WTC11 (cell line): ENCODE data around the gene GOLT1B.

Experiments used
- ATF6 ChIP-seq: sonication (generic); formaldehyde crosslinking; IDR thresholded peaks from 2 replicates; pipeline ENCODE4 v1.8.1; 2023; ENCODE audit warnings: mild to moderate bottlenecking, missing genetic modification reagents
- CBFB ChIP-seq: sonication (generic); formaldehyde crosslinking; IDR thresholded peaks from 2 replicates; pipeline ENCODE4 v1.8.1; 2022; ENCODE audit warnings: mild to moderate bottlenecking, low read depth, missing genetic modification reagents
- MLX ChIP-seq: sonication (generic); formaldehyde crosslinking; IDR thresholded peaks from 2 replicates; pipeline ENCODE4 v1.8.1; 2023; ENCODE audit warnings: mild to moderate bottlenecking, missing genetic modification reagents, moderate library complexity
- OVOL2 ChIP-seq: fragments of 250-450 bp; sonication (Bioruptor Pico); IDR thresholded peaks from 2 replicates; pipeline ENCODE4 v1.9.0; 2021; ENCODE audit warnings: mild to moderate bottlenecking, borderline replicate concordance
- PRRX2 ChIP-seq: fragments of 250-450 bp; sonication (Bioruptor Pico); IDR thresholded peaks from 2 replicates; pipeline ENCODE4 v1.8.0; 2021; ENCODE audit warnings: mild to moderate bottlenecking
- TEAD4 ChIP-seq: sonication (generic); formaldehyde crosslinking; IDR thresholded peaks from 2 replicates; pipeline ENCODE4 v1.8.0; 2022; ENCODE audit warnings: mild to moderate bottlenecking, missing genetic modification reagents
- TF ChIP-seq, protein P1 (sequence below): fragments of 200-600 bp; IDR thresholded peaks from 2 replicates; pipeline ENCODE4 v1.8.0; 2022; ENCODE audit warnings: antibody characterized with exemption
- TF ChIP-seq, protein P2 (sequence below): sonication (generic); formaldehyde crosslinking; IDR thresholded peaks from 2 replicates; pipeline ENCODE4 v1.8.1; 2023; ENCODE audit warnings: mild to moderate bottlenecking, moderate library complexity, missing genetic modification reagents

DNA sequence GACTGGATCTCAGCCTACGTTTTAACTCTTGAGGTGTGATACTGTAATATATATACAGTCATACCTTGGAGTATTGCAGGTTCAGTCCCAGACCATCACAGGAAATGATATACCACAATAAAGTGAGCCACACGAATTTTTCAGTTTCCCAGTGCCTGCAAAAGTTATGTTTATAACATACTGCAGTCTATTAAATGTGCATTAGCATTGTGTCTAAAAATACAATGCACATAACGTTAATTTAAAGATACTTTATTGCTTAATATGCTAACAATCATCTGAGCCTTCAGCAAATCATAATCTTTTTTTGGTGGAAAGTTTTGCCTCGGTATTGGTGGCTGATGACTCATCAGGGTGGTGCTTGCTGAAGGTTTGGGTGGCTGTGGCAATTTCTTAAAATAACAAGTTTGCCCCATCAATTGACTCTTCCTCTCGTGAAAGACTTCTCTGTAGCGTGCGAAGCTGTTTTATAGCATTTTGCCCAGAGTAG, 45.3 kb upstream of the GOLT1B start:
- TF ChIP-seq, protein P1, sequence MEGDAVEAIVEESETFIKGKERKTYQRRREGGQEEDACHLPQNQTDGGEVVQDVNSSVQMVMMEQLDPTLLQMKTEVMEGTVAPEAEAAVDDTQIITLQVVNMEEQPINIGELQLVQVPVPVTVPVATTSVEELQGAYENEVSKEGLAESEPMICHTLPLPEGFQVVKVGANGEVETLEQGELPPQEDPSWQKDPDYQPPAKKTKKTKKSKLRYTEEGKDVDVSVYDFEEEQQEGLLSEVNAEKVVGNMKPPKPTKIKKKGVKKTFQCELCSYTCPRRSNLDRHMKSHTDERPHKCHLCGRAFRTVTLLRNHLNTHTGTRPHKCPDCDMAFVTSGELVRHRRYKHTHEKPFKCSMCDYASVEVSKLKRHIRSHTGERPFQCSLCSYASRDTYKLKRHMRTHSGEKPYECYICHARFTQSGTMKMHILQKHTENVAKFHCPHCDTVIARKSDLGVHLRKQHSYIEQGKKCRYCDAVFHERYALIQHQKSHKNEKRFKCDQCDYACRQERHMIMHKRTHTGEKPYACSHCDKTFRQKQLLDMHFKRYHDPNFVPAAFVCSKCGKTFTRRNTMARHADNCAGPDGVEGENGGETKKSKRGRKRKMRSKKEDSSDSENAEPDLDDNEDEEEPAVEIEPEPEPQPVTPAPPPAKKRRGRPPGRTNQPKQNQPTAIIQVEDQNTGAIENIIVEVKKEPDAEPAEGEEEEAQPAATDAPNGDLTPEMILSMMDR, result no peak
- TF ChIP-seq TEAD4 (CRISPR knock-in tag) (no peak), PRRX2 (CRISPR knock-in tag) (no peak), MLX (no peak), CBFB (CRISPR knock-in tag) (no peak), OVOL2 (no peak), ATF6 (CRISPR knock-in tag) (no peak)
- TF ChIP-seq, protein P2, sequence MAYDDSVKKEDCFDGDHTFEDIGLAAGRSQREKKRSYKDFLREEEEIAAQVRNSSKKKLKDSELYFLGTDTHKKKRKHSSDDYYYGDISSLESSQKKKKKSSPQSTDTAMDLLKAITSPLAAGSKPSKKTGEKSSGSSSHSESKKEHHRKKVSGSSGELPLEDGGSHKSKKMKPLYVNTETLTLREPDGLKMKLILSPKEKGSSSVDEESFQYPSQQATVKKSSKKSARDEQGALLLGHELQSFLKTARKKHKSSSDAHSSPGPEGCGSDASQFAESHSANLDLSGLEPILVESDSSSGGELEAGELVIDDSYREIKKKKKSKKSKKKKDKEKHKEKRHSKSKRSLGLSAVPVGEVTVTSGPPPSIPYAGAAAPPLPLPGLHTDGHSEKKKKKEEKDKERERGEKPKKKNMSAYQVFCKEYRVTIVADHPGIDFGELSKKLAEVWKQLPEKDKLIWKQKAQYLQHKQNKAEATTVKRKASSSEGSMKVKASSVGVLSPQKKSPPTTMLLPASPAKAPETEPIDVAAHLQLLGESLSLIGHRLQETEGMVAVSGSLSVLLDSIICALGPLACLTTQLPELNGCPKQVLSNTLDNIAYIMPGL (CRISPR knock-in tag), result no peak
